Measurements from ENCODE around the gene TANGO2. TPM values are rescaled to one million over a fixed set of nuclear protein-coding genes. Genes with fewer than 3 reads are reported as not detected.

TANGO2 gene
- total and polyA plus RNA-seq, 2 donors (not counting 1 experiment from before 2014, with no cell fraction given): 75.5 to 75.6 TPM

DNA sequence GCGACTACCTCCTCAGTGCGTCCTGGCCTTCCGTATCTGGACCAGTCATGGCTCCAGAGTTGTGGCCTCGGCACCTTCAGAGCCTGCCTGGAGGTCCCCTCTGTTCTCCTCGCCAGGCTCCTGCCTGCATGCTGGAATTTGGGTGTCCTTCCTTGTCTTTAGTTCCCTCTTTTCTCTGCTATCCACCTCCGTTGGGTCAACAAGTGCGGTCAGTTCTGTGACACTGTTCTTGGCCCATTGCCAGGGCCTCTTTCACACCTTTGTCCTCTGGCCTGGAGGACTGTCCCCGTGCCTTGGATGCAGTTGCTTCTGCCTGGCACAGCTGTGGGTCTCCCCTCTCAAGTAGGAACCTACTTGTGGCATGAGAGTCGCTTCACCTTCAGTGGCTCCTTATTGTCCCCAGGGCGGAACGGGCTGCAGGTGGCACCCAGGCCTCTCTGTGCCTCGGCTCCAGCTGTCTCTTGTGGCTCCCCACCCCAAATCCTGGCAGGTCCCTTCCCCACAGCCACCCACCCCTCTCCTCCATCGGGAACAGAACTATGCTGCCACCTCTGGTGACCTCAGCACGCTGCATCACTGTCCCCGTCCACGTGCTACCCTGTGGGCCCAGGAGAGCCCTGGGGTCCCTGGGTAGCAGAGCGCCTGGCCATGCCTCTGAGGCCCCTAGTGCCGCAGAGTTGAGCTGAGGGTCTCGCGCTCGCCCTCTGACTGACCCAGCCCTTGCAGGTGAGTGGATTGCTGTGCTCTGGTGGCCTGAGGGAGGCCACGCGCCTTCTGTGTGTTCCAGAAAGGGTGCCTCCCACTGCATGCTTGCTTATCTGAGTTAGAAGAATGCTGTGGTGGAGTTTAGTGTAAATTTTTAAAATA lies 63.9 kb downstream of the TANGO2 start:
- intact Hi-C loops (cut with micrococcal nuclease): loop anchor here (10.0 kb wide), 1 partner anchor 230 kb away; the partner anchor contains the start of genes GNB1L and RTL10
- Histone ChIP-seq H2AFZ (ENCODE audit: insufficient read depth, low read depth, low read length, poor library complexity, severe bottlenecking) (no peak overlapping the region), H3K4me3 (ENCODE audit: control extremely low read depth in 1 of 5, extremely low read depth in 1 of 5, insufficient read depth in 1 of 5, low read depth in 2 of 5, low read length in 4 of 5) (no peak overlapping the region), H3K27me3 (replicated peaks in 1 of 4; ENCODE audit: control extremely low read depth in 1 of 4, control insufficient read depth in 3 of 4, insufficient read depth in 4 of 4, low read length in 3 of 4) (no peaks in the 10 kb centered on the region), H3K4me2 (replicated peaks; ENCODE audit: low read depth, low read length, poor library complexity, severe bottlenecking) (no peak overlapping the region), H3K36me3 (replicated peaks in 1 of 2; ENCODE audit: control extremely low read depth in 1 of 2, control insufficient read depth in 1 of 2, extremely low read depth in 1 of 2, insufficient read depth in 2 of 2, low read length in 1 of 2) (peaks cover 3 to 35% of the 10 kb centered on the region in 2 experiments), H3K9ac (ENCODE audit: low read length) (no peak overlapping the region), H3K4me1 (ENCODE audit: control insufficient read depth in 2 of 2, insufficient read depth in 2 of 2, low read length in 2 of 2) (peaks cover 9 to 13% of the 10 kb centered on the region in 2 donors), H3K27ac (ENCODE audit: low read length in 2 of 2) (no peak overlapping the region), H4K20me1 (ENCODE audit: control insufficient read depth, insufficient read depth, low read length, poor library complexity, severe bottlenecking) (peaks cover 26% of the 10 kb centered on the region), H3K9me3 (ENCODE audit: control extremely low read depth in 1 of 3, control insufficient read depth in 2 of 3, insufficient read depth in 1 of 3, low read length in 2 of 3) (no peaks in the 10 kb centered on the region), H3K79me2 (ENCODE audit: control insufficient read depth, insufficient read depth, low read length) (peaks cover 57% of the 10 kb centered on the region)
- ChIA-PET POLR2A (no interaction called here), CTCF (interaction anchor here (1.3 kb wide), 1 partner anchor 113 kb away, joined by 3 read pairs; no protein-coding TSS in a partner anchor)
- Mint-ChIP-seq H3K4me1 (peaks cover 34% of the 10 kb centered on the region), H3K27me3 (no peaks in the 10 kb centered on the region), H3K9me3 (ENCODE audit: insufficient read depth) (no peaks in the 10 kb centered on the region), H3K4me3 (no peak overlapping the region), H3K27ac (no peak overlapping the region)
- no peak for DNase-seq
- no peak for ATAC-seq (ENCODE audit: low read depth)
- TF ChIP-seq, protein P1, sequence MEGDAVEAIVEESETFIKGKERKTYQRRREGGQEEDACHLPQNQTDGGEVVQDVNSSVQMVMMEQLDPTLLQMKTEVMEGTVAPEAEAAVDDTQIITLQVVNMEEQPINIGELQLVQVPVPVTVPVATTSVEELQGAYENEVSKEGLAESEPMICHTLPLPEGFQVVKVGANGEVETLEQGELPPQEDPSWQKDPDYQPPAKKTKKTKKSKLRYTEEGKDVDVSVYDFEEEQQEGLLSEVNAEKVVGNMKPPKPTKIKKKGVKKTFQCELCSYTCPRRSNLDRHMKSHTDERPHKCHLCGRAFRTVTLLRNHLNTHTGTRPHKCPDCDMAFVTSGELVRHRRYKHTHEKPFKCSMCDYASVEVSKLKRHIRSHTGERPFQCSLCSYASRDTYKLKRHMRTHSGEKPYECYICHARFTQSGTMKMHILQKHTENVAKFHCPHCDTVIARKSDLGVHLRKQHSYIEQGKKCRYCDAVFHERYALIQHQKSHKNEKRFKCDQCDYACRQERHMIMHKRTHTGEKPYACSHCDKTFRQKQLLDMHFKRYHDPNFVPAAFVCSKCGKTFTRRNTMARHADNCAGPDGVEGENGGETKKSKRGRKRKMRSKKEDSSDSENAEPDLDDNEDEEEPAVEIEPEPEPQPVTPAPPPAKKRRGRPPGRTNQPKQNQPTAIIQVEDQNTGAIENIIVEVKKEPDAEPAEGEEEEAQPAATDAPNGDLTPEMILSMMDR (IDR thresholded peaks at IDR 0.05): peak; percentile 11
- no peak for TF ChIP-seq EZH2 (IDR thresholded peaks at IDR 0.05; ENCODE audit: borderline replicate concordance, insufficient read depth, low read depth, low read length, poor library complexity, severe bottlenecking)
- WGBS (ENCODE audit: insufficient coverage): 91% methylated on average over 23 of the region's 23 CpGs

DNA sequence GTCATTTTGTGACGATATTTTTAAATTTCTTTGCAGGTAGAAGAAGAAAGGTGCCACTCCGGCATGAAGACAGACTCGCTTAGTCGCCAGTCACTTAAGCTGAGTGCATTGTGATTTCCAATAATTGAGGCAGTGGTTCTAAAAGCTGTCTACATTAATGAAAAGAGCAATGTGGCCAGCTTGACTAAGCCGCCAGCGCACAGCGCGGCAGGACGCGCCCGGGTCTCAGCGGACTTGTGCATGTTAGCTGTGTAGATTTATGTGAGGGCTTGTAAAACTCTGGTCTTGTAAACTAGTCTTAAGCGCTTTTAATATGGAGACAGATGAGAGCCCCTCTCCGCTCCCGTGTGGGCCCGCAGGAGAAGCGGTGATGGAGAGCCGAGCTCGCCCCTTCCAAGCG lies 64.7 kb downstream of the TANGO2 start:
- H3K4me1 Mint-ChIP-seq: peaks cover 31% of the 10 kb centered on the region
- ChIA-PET POLR2A (no interaction called here), CTCF (interaction anchor here (1.3 kb wide), 1 partner anchor 114 kb away, joined by 3 read pairs; no protein-coding TSS in a partner anchor)
- Histone ChIP-seq H3K9ac (ENCODE audit: low read length) (no peak overlapping the region), H4K20me1 (ENCODE audit: control insufficient read depth, insufficient read depth, low read length, poor library complexity, severe bottlenecking) (peaks cover 26% of the 10 kb centered on the region), H3K9me3 (ENCODE audit: control extremely low read depth in 1 of 3, control insufficient read depth in 2 of 3, insufficient read depth in 1 of 3, low read length in 2 of 3) (no peaks in the 10 kb centered on the region), H3K4me3 (ENCODE audit: control extremely low read depth in 1 of 5, extremely low read depth in 1 of 5, insufficient read depth in 1 of 5, low read depth in 2 of 5, low read length in 4 of 5) (no peak overlapping the region), H3K4me1 (ENCODE audit: control insufficient read depth in 2 of 2, insufficient read depth in 2 of 2, low read length in 2 of 2) (peaks cover 8 to 11% of the 10 kb centered on the region in 2 donors), H3K79me2 (ENCODE audit: control insufficient read depth, insufficient read depth, low read length) (peaks cover 54% of the 10 kb centered on the region), H3K27ac (ENCODE audit: low read length in 2 of 2) (no peak overlapping the region), H3K36me3 (replicated peaks in 1 of 2; ENCODE audit: control extremely low read depth in 1 of 2, control insufficient read depth in 1 of 2, extremely low read depth in 1 of 2, insufficient read depth in 2 of 2, low read length in 1 of 2) (peaks cover 3 to 42% of the 10 kb centered on the region in 2 experiments), H3K27me3 (replicated peaks in 1 of 4; ENCODE audit: control extremely low read depth in 1 of 4, control insufficient read depth in 3 of 4, insufficient read depth in 4 of 4, low read length in 3 of 4) (no peaks in the 10 kb centered on the region), H2AFZ (ENCODE audit: insufficient read depth, low read depth, low read length, poor library complexity, severe bottlenecking) (no peak overlapping the region), H3K4me2 (replicated peaks; ENCODE audit: low read depth, low read length, poor library complexity, severe bottlenecking) (no peak overlapping the region)
- no peaks in the 10 kb centered on the region for H3K9me3 Mint-ChIP-seq (ENCODE audit: insufficient read depth)
- H3K4me3 Mint-ChIP-seq: no peak overlapping the region
- TF ChIP-seq, protein P1 (IDR thresholded peaks at IDR 0.05): no peak
- TF ChIP-seq EZH2 (IDR thresholded peaks at IDR 0.05; ENCODE audit: borderline replicate concordance, insufficient read depth, low read depth, low read length, poor library complexity, severe bottlenecking): no peak
- WGBS (ENCODE audit: insufficient coverage): 97% methylated on average over 15 of the region's 20 CpGs
- no peak for ATAC-seq (ENCODE audit: low read depth)
- H3K27me3 Mint-ChIP-seq: no peaks in the 10 kb centered on the region
- H3K27ac Mint-ChIP-seq: no peak overlapping the region
- intact Hi-C loops (cut with micrococcal nuclease): loop anchor here (10.0 kb wide), 1 partner anchor 231 kb away; the partner anchor contains the start of genes GNB1L and RTL10
- DNase-seq: no peak

All from B cell (primary cell).